HUES48 (cell line): ENCODE results near the gene HMOX2.

Experiments
- H3K27ac ChIP-seq: one replicate; pipeline ENCODE4 v1.7.0; 2013; ENCODE audit warnings: low read depth, low read length, inconsistent platforms
- H3K27me3 ChIP-seq: 2 replicates; pipeline ENCODE4 v1.6.1; 2013; ENCODE audit warnings: mild to moderate bottlenecking, low read length; ENCODE audit not compliant: control insufficient read depth, insufficient read depth
- H3K36me3 ChIP-seq: 2 replicates; pipeline ENCODE4 v1.6.1; 2013; ENCODE audit warnings: low read length; ENCODE audit not compliant: control insufficient read depth, insufficient read depth
- H3K4me1 ChIP-seq: 2 replicates; pipeline ENCODE4 v1.6.1; 2013; ENCODE audit warnings: mild to moderate bottlenecking, low read length; ENCODE audit not compliant: control insufficient read depth, insufficient read depth
- H3K4me3 ChIP-seq: 2 replicates; pipeline ENCODE4 v1.5.1; 2013; ENCODE audit warnings: mild to moderate bottlenecking, low read depth, low read length
- H3K9ac ChIP-seq: 2 replicates; pipeline ENCODE4 v1.6.1; 2013; ENCODE audit warnings: mild to moderate bottlenecking, low read depth, low read length, moderate library complexity
- H3K9me3 ChIP-seq: 2 replicates; pipeline ENCODE4 v1.6.1; 2013; ENCODE audit warnings: low read length; ENCODE audit not compliant: control insufficient read depth, insufficient read depth

Gene HMOX2

GRCh38 chr16:4465977-4466779, 10.0 kb upstream of the HMOX2 start:
- Histone ChIP-seq H3K27me3 (no peaks in the 10 kb centered on the region), H3K27ac (no peak overlapping the region), H3K36me3 (peaks cover 73% of the 10 kb centered on the region), H3K4me1 (no peaks in the 10 kb centered on the region), H3K4me3 (no peak overlapping the region), H3K9ac (no peak overlapping the region), H3K9me3 (no peaks in the 10 kb centered on the region)

GRCh38 chr16:4467916-4468315, 8.3 kb upstream of the HMOX2 start:
- no peaks in the 10 kb centered on the region for H3K4me1 ChIP-seq
- peaks cover 71% of the 10 kb centered on the region for H3K36me3 ChIP-seq
- no peak overlapping the region for H3K4me3 ChIP-seq
- H3K9ac ChIP-seq = no peak overlapping the region
- H3K27ac ChIP-seq = no peak overlapping the region
- no peaks in the 10 kb centered on the region for H3K27me3 ChIP-seq
- no peaks in the 10 kb centered on the region for H3K9me3 ChIP-seq

GRCh38 chr16:4468972-4469371, 7.2 kb upstream of the HMOX2 start:
- H3K27ac ChIP-seq = no peak overlapping the region
- no peak overlapping the region for H3K9ac ChIP-seq

GRCh38 chr16:4471869-4472268, 4.3 kb upstream of the HMOX2 start:
- Histone ChIP-seq H3K36me3 (peaks cover 36% of the 10 kb centered on the region), H3K9me3 (no peaks in the 10 kb centered on the region), H3K4me1 (peaks cover 7% of the 10 kb centered on the region), H3K9ac (no peak overlapping the region), H3K27ac (no peak overlapping the region), H3K4me3 (no peak overlapping the region), H3K27me3 (peaks cover 3% of the 10 kb centered on the region)

More at GRCh38 chr16:4468972-4469371, 7.2 kb upstream of the HMOX2 start:
- Histone ChIP-seq H3K4me1 (peaks cover 4% of the 10 kb centered on the region), H3K27me3 (no peaks in the 10 kb centered on the region), H3K4me3 (no peak overlapping the region), H3K36me3 (peaks cover 61% of the 10 kb centered on the region), H3K9me3 (no peaks in the 10 kb centered on the region)

GRCh38 chr16:4472880-4473279, 3.3 kb upstream of the HMOX2 start:
- H3K9me3 ChIP-seq = no peaks in the 10 kb centered on the region
- peaks cover 7% of the 10 kb centered on the region for H3K4me1 ChIP-seq
- H3K27me3 ChIP-seq = peaks cover 3% of the 10 kb centered on the region
- H3K36me3 ChIP-seq = peaks cover 26% of the 10 kb centered on the region
- H3K27ac ChIP-seq = no peak overlapping the region
- no peak overlapping the region for H3K9ac ChIP-seq
- H3K4me3 ChIP-seq = peak overlapping the region; percentile 80; the same call in 1 of the 2 replicates

- Histone ChIP-seq H3K9ac (peak within 1 kb of the TSS; percentile 92), H3K27me3 (peaks cover 3% of the 10 kb centered on the region), H3K27ac (peak within 1 kb of the TSS; percentile 77), H3K9me3 (no peaks in the 10 kb centered on the region), H3K36me3 (peaks cover 11% of the 10 kb centered on the region), H3K4me3 (peak within 1 kb of the TSS; percentile 80), H3K4me1 (peaks cover 7% of the 10 kb centered on the region)
Observed at GRCh38 chr16:4474192-4474961, 1.8 kb upstream of the HMOX2 start, which contains the start of gene NMRAL1. NMRAL1 (minus strand) TSS chr16:4474625; CDS start chr16:4474132, 493 bp downstream.

GRCh38 chr16:4477966-4478365, 1.8 kb downstream of the HMOX2 start:
- Histone ChIP-seq H3K27me3 (peaks cover 3% of the 10 kb centered on the region), H3K36me3 (no peaks in the 10 kb centered on the region), H3K4me1 (peaks cover 7% of the 10 kb centered on the region), H3K4me3 (no peak overlapping the region), H3K9me3 (no peaks in the 10 kb centered on the region), H3K27ac (peak overlapping the region; percentile 10), H3K9ac (no peak overlapping the region)

- H3K9me3 ChIP-seq = no peaks in the 10 kb centered on the region
- H3K27me3 ChIP-seq = no peaks in the 10 kb centered on the region
- no peak overlapping the region for H3K4me3 ChIP-seq
- H3K36me3 ChIP-seq = peaks cover 4% of the 10 kb centered on the region; the same call in 1 of the 2 replicates
- H3K9ac ChIP-seq = no peak overlapping the region
- H3K27ac ChIP-seq = no peak overlapping the region
- no peaks in the 10 kb centered on the region for H3K4me1 ChIP-seq
Observed at GRCh38 chr16:4481526-4481925, 5.3 kb downstream of the HMOX2 start.

GRCh38 chr16:4481963-4482362, 5.8 kb downstream of the HMOX2 start:
- Histone ChIP-seq H3K27me3 (no peaks in the 10 kb centered on the region), H3K9me3 (no peaks in the 10 kb centered on the region), H3K36me3 (peaks cover 4% of the 10 kb centered on the region; the same call in 1 of the 2 replicates), H3K9ac (no peak overlapping the region), H3K27ac (no peak overlapping the region), H3K4me1 (no peaks in the 10 kb centered on the region), H3K4me3 (no peak overlapping the region)

- no peaks in the 10 kb centered on the region for H3K4me1 ChIP-seq
- no peak overlapping the region for H3K27ac ChIP-seq
- H3K36me3 ChIP-seq = peaks cover 9% of the 10 kb centered on the region; the same call in 1 of the 2 replicates
- no peaks in the 10 kb centered on the region for H3K9me3 ChIP-seq
- no peaks in the 10 kb centered on the region for H3K27me3 ChIP-seq
- H3K9ac ChIP-seq = no peak overlapping the region
- no peak overlapping the region for H3K4me3 ChIP-seq
Observed at GRCh38 chr16:4486126-4486893, 10.1 kb downstream of the HMOX2 start.
